Lower lobe of right lung (tissue), 2 donors: Measurements from ENCODE around the gene UST. TPM values are rescaled to one million over a fixed set of nuclear protein-coding genes. Genes with fewer than 3 reads are reported as not detected.

Source experiments
- ATAC-seq, 2 donors: fragments of 200-7000 bp; cut with Tn5 transposase; one replicate each; pipeline ENCODE4 v1.9.1; 2020 to 2022; ENCODE audit warnings: mild to moderate bottlenecking in 2 of 2, moderate library complexity in 2 of 2
- DNase-seq: peaks from one replicate; pipeline ENCODE4 v3.0.0-alpha.2; 2020
- H3K27ac ChIP-seq: fragments of 200-600 bp; one replicate; pipeline ENCODE4 v1.8.0; 2022
- H3K27me3 ChIP-seq: fragments of 200-600 bp; one replicate; pipeline ENCODE4 v1.8.0; 2022; ENCODE audit warnings: low read depth
- H3K36me3 ChIP-seq: fragments of 200-600 bp; one replicate; pipeline ENCODE4 v1.8.0; 2022; ENCODE audit warnings: mild to moderate bottlenecking
- H3K4me1 ChIP-seq: fragments of 200-600 bp; one replicate; pipeline ENCODE4 v1.8.0; 2022
- H3K4me3 ChIP-seq: fragments of 200-600 bp; one replicate; pipeline ENCODE4 v1.8.0; 2022; ENCODE audit warnings: mild to moderate bottlenecking
- H3K9me3 ChIP-seq: fragments of 200-600 bp; one replicate; pipeline ENCODE4 v1.8.0; 2022
- intact Hi-C: fragments of 100-400 bp; cut with DNase I; formaldehyde crosslinking; loops from one replicate; pipeline ENCODE4 v1.11.0; 2022
- total RNA-seq: library from RNA; stranded (reverse); fragmentation: NEBNext Ultra II Directional; extraction: Animal tissue kit (Norgen Biotek cat#: 25700); gene quantifications from one replicate; pipeline ENCODE4 v1.2.1, GENCODE V29; 2021
- TF ChIP-seq, protein P1 (sequence below): fragments of 200-600 bp; IDR thresholded peaks from one replicate; pipeline ENCODE4 v1.8.0; 2022; ENCODE audit warnings: antibody characterized with exemption, mild to moderate bottlenecking
- donor health status: DM: no; HTN: yes; CAD: no; lungs with severe emphysema.

Gene UST
- total RNA-seq, 1 donor from 2014 or later: 11.8 TPM

DNA sequence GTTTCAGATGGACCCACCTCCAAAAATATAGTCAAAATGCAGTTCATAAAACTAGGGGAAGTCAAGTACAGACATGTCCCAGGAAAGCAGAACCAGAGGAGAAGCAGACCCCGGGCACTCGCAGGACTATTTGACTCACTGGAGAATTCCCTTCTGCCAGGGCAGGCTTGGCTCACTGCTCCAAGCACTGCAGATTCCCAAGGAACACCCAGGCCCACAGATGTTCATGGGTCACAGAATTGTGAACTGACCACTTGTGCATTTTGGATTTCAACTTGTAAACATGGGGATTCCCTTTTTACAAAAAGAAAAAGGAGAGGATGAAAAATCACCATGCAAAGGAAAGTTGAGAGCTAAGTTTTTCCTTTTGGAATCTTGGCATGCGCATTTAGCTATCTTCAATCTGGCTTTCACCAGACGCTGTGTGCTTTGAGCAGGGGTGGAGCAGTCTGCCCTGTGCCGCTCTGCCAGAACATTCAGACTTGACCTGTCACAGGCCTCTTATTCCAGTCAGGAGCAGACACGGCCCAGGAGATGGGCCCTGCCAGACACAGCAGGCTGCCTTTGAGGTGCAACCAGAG lies 333.2 kb downstream of the UST start:
- Histone ChIP-seq H3K27me3 (no peaks in the 10 kb centered on the region), H3K4me1 (peaks cover 19% of the 10 kb centered on the region), H3K36me3 (no peaks in the 10 kb centered on the region), H3K4me3 (no peak overlapping the region), H3K9me3 (no peaks in the 10 kb centered on the region), H3K27ac (peak overlapping the region; percentile 2)
- no peak for DNase-seq
- intact Hi-C loops: loop anchor here (5.0 kb wide), 1 partner anchor 352 kb away; no protein-coding TSS in a partner anchor
- peak; percentile 75 to 76 for ATAC-seq
- TF ChIP-seq, protein P1, sequence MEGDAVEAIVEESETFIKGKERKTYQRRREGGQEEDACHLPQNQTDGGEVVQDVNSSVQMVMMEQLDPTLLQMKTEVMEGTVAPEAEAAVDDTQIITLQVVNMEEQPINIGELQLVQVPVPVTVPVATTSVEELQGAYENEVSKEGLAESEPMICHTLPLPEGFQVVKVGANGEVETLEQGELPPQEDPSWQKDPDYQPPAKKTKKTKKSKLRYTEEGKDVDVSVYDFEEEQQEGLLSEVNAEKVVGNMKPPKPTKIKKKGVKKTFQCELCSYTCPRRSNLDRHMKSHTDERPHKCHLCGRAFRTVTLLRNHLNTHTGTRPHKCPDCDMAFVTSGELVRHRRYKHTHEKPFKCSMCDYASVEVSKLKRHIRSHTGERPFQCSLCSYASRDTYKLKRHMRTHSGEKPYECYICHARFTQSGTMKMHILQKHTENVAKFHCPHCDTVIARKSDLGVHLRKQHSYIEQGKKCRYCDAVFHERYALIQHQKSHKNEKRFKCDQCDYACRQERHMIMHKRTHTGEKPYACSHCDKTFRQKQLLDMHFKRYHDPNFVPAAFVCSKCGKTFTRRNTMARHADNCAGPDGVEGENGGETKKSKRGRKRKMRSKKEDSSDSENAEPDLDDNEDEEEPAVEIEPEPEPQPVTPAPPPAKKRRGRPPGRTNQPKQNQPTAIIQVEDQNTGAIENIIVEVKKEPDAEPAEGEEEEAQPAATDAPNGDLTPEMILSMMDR: no peak

DNA sequence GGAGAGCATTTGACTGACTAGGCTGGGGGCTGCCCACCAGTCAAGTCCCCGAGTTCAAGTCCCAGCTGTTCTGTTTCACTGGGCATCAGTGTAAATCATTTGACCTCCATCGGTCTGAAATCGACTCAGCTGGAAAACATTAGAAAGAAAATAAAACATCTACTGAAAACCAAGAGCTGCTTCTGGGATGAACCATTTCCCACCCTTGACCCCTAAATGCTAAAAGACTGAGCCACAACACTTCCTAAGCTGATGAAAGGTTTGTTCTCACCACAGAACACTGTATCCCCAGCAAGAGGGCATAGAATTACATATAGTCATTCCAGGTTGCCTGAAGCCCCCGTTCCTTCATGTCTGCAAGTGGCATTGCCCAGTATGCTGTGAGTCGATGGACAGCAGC lies 333.7 kb downstream of the UST start:
- TF ChIP-seq, protein P1: no peak
- DNase-seq (no peak), ATAC-seq (no peak)
- Histone ChIP-seq H3K4me1 (peaks cover 19% of the 10 kb centered on the region), H3K4me3 (no peak overlapping the region), H3K9me3 (no peaks in the 10 kb centered on the region), H3K27ac (peak overlapping the region; percentile 2), H3K36me3 (no peaks in the 10 kb centered on the region), H3K27me3 (no peaks in the 10 kb centered on the region)
- intact Hi-C loops: loop anchor here (5.0 kb wide), 1 partner anchor 352 kb away; no protein-coding TSS in a partner anchor

DNA sequence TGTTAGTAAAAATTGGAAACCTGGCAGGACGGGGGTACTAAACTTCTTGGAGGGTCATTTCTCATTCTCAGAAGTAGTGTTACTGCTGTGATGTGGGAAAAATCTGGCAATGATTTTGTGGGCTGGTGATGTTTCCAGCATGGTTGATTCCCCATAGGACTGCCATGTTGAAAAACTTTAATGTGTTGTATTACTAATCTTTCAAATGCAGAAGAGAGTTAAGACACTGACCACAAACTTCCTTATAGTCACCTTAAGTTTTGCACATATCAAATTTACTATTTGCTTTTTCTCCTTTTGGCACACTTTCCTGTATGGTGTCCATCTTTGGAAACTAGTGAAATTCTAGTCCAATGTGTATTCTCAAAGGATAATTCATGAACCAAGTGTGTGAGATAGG lies 334.5 kb downstream of the UST start:
- no peak for DNase-seq
- intact Hi-C loops: loop anchor here (5.0 kb wide), 1 partner anchor 351 kb away; no protein-coding TSS in a partner anchor
- Histone ChIP-seq H3K4me1 (peaks cover 19% of the 10 kb centered on the region), H3K36me3 (no peaks in the 10 kb centered on the region), H3K27me3 (no peaks in the 10 kb centered on the region), H3K4me3 (no peak overlapping the region), H3K27ac (peak overlapping the region; percentile 2), H3K9me3 (no peaks in the 10 kb centered on the region)
- no peak for ATAC-seq
- TF ChIP-seq, protein P1: no peak

DNA sequence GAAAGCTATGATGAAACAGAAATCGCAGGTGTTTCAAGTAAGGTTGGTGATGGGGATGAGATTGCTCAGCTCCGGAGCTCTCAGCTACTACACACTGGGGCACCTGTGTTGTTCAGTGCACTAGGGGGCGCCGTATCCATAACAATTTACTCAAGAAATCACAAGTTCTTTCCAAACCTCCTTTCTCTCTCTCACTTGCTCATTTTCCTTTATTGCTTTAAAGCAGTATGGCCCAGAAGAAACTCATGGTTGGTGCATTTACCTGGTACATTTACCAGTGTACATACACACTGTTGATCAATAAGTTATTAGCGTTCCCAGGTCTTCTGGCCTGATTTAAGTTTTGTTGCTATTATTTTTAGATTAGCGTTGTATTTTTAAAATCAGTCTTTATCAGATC lies 335.5 kb downstream of the UST start:
- intact Hi-C loops: loop anchor here (5.0 kb wide), 1 partner anchor 350 kb away; no protein-coding TSS in a partner anchor
- Histone ChIP-seq H3K9me3 (no peaks in the 10 kb centered on the region), H3K27me3 (no peaks in the 10 kb centered on the region), H3K4me1 (peaks cover 19% of the 10 kb centered on the region), H3K36me3 (no peaks in the 10 kb centered on the region), H3K27ac (no peak overlapping the region), H3K4me3 (no peak overlapping the region)
- DNase-seq (peak; percentile 75), ATAC-seq (peak; percentile 84 to 88)
- TF ChIP-seq, protein P1: peak; percentile 82

DNA sequence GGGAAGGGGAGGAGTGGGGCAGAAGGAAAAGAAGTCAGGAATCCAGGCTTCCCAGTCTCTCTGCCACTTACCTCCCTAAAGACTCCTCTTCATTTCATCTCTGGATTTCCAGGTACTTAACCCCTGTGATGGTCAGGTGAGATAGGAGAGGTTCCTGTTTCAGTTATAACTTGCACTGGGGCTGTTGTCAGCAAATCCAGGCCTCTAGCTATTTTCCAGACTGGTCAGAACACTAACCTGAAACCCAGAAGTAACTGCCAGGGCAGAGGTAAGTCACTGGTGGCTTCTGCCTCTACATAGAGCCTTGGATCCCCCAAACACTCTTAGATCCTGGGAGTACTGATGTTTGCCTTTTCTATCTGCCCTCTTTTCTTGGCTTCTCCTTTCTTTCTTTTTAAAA lies 337.2 kb downstream of the UST start:
- H3K36me3 ChIP-seq: no peaks in the 10 kb centered on the region
- H3K27me3 ChIP-seq: no peaks in the 10 kb centered on the region
- TF ChIP-seq, protein P1: no peak
- intact Hi-C loops: loop anchor here (5.0 kb wide), 1 partner anchor 348 kb away; no protein-coding TSS in a partner anchor
- H3K9me3 ChIP-seq: no peaks in the 10 kb centered on the region
- H3K4me3 ChIP-seq: no peak overlapping the region
- ATAC-seq (no peak), DNase-seq (no peak)
- no peak overlapping the region for H3K27ac ChIP-seq
- H3K4me1 ChIP-seq: peaks cover 19% of the 10 kb centered on the region
